PC-9 (cell line): ENCODE results near the gene PAM. TPM values are rescaled to one million over a fixed set of nuclear protein-coding genes. Genes with fewer than 3 reads are reported as not detected.

ENCODE experiments used
- BruUV-seq: library from RNA; stranded (reverse); fragments of 400-500 nt; replicated peaks from 2 replicates; lab custom pipeline; 2021; lab: Mats Ljungman, UMichigan
- CTCF ChIA-PET: fragments of 300-600 bp; sonication (Branson Sonifier 250); formaldehyde crosslinking; loops from one replicate; lab custom pipeline; 2022; ENCODE audit warnings: antibody characterized with exemption; lab: Charles Lee
- POLR2A ChIA-PET: fragments of 300-600 bp; sonication (Branson Sonifier 250); formaldehyde crosslinking; loops from one replicate; lab custom pipeline; 2022; ENCODE audit warnings: antibody characterized with exemption; ENCODE audit not compliant: unreplicated experiment; lab: Charles Lee
- DNase-seq, 2 experiments: peaks; one replicate each; pipeline versions ENCODE4 v3.0.0 to v3.0.0-alpha.2; 2015 to 2022; ENCODE audit warnings: mixed read lengths in 1 of 2
- H2AFZ ChIP-seq: fragments of 200-600 bp; sonication (generic); 2 replicates; pipeline ENCODE4 v1.8.1; 2017; ENCODE audit warnings: antibody characterized with exemption
- H3F3A ChIP-seq: fragments of 200-600 bp; sonication (generic); 2 replicates; pipeline ENCODE4 v1.8.1; 2017; ENCODE audit warnings: antibody characterized with exemption, mild to moderate bottlenecking, low read depth; ENCODE audit not compliant: insufficient read depth
- H3K27ac ChIP-seq: fragments of 200-600 bp; sonication (generic); 2 replicates; pipeline ENCODE4 v1.6.1; 2016; ENCODE audit warnings: mixed run types
- H3K27me3 ChIP-seq: fragments of 200-600 bp; sonication (generic); 2 replicates; pipeline ENCODE4 v1.6.1; 2016; ENCODE audit warnings: low read depth, mixed run types; ENCODE audit not compliant: insufficient read depth
- H3K36me3 ChIP-seq: fragments of 200-600 bp; sonication (generic); 2 replicates; pipeline ENCODE4 v1.6.1; 2016; ENCODE audit warnings: low read depth, mixed run types
- H3K4me1 ChIP-seq: fragments of 200-600 bp; sonication (generic); replicated peaks from 2 replicates; pipeline ENCODE4 v1.6.1; 2016; ENCODE audit warnings: mixed run types; ENCODE audit not compliant: insufficient read depth
- H3K4me2 ChIP-seq: fragments of 200-600 bp; sonication (generic); 2 replicates; pipeline ENCODE4 v1.6.1; 2017; ENCODE audit warnings: mixed run types
- H3K4me3 ChIP-seq: fragments of 200-600 bp; sonication (generic); 2 replicates; pipeline ENCODE4 v1.6.1; 2016; ENCODE audit warnings: mixed run types
- H3K79me2 ChIP-seq: fragments of 200-600 bp; sonication (generic); 2 replicates; pipeline ENCODE4 v1.6.1; 2017; ENCODE audit warnings: low read depth, mixed run types
- H3K9me2 ChIP-seq: fragments of 200-600 bp; sonication (generic); 2 replicates; pipeline ENCODE4 v1.8.1; 2017; ENCODE audit warnings: mild to moderate bottlenecking; ENCODE audit not compliant: insufficient read depth
- H3K9me3 ChIP-seq: fragments of 200-600 bp; sonication (generic); 2 replicates; pipeline ENCODE4 v1.8.1; 2016; ENCODE audit warnings: low read depth; ENCODE audit not compliant: insufficient read depth
- H4K20me1 ChIP-seq: fragments of 200-600 bp; sonication (generic); 2 replicates; pipeline ENCODE4 v1.8.1; 2017; ENCODE audit not compliant: insufficient read depth
- CTCF ChIP-seq: fragments of 200-600 bp; sonication (generic); conservative IDR thresholded peaks from 2 replicates; pipeline ENCODE4 v1.6.1; 2017; ENCODE audit warnings: mixed run types, antibody characterized with exemption, mild to moderate bottlenecking, moderate library complexity
- EZH2 ChIP-seq: fragments of 200-600 bp; sonication (generic); IDR thresholded peaks from 2 replicates; pipeline ENCODE4 v1.8.0; 2017; ENCODE audit warnings: antibody characterized with exemption, low read depth
- intact Hi-C: fragments of 100-400 bp; cut with micrococcal nuclease; formaldehyde crosslinking; loops from one replicate; pipeline ENCODE4 v1.10.0; 2022; ENCODE audit not compliant: unreplicated experiment
- total RNA-seq: library from RNA; stranded (reverse); gene quantifications from 2 replicates; pipeline ENCODE4 v1.2.3, GENCODE V29; 2021

The PAM gene
- total RNA-seq, 1 experiment from 2014 or later: 88.4 TPM

GRCh38 chr5:102833146-102833545 is 78.0 kb downstream of the PAM start:
- intact Hi-C loops: no loop called here
- H3K4me3 ChIP-seq: no peak overlapping the region
- no peak for DNase-seq
- no peak for TF ChIP-seq EZH2
- TF ChIP-seq CTCF: no peak
- no peaks in the 10 kb centered on the region for H3K36me3 ChIP-seq
- H3K79me2 ChIP-seq: no peaks in the 10 kb centered on the region
- no peak overlapping the region for H3K4me2 ChIP-seq
- POLR2A ChIA-PET: interaction anchor here (0.6 kb wide), 1 partner anchor 10 kb away, joined by 6 read pairs; no protein-coding TSS in a partner anchor
- no peak overlapping the region for H3K27ac ChIP-seq
- no peaks in the 10 kb centered on the region for H3F3A ChIP-seq
- BruUV-seq: no TSS peak
- H3K4me1 ChIP-seq: no peaks in the 10 kb centered on the region
- H3K9me3 ChIP-seq: no peaks in the 10 kb centered on the region
- H3K27me3 ChIP-seq: no peaks in the 10 kb centered on the region
- H4K20me1 ChIP-seq: no peaks in the 10 kb centered on the region
- no peak overlapping the region for H2AFZ ChIP-seq
- CTCF ChIA-PET: no interaction called here
- H3K9me2 ChIP-seq: no peaks in the 10 kb centered on the region; the same call in 1 of the 2 replicates

GRCh38 chr5:102834438-102834964 is 79.4 kb downstream of the PAM start:
- Histone ChIP-seq H4K20me1 (no peaks in the 10 kb centered on the region), H3K4me2 (no peak overlapping the region), H3K4me1 (no peaks in the 10 kb centered on the region), H3F3A (no peaks in the 10 kb centered on the region), H3K79me2 (no peaks in the 10 kb centered on the region), H3K27me3 (no peaks in the 10 kb centered on the region), H2AFZ (no peak overlapping the region), H3K9me3 (no peaks in the 10 kb centered on the region), H3K9me2 (no peaks in the 10 kb centered on the region; the same call in 1 of the 2 replicates), H3K4me3 (no peak overlapping the region), H3K36me3 (no peaks in the 10 kb centered on the region), H3K27ac (no peak overlapping the region)
- ChIA-PET POLR2A (no interaction called here), CTCF (no interaction called here)
- intact Hi-C loops: no loop called here
- TF ChIP-seq CTCF (no peak), EZH2 (no peak)
- BruUV-seq: no TSS peak
- no peak for DNase-seq

- Histone ChIP-seq H3K27ac (no peak overlapping the region), H3K4me1 (no peaks in the 10 kb centered on the region), H3K4me2 (no peak overlapping the region), H3K4me3 (no peak overlapping the region), H3F3A (no peaks in the 10 kb centered on the region), H3K27me3 (no peaks in the 10 kb centered on the region), H3K36me3 (no peaks in the 10 kb centered on the region), H4K20me1 (no peaks in the 10 kb centered on the region), H2AFZ (no peak overlapping the region), H3K79me2 (no peaks in the 10 kb centered on the region), H3K9me3 (no peaks in the 10 kb centered on the region), H3K9me2 (no peaks in the 10 kb centered on the region; the same call in 1 of the 2 replicates)
- TF ChIP-seq CTCF (no peak), EZH2 (no peak)
- ChIA-PET POLR2A (no interaction called here), CTCF (no interaction called here)
- no TSS peak for BruUV-seq
- DNase-seq: no peak
- intact Hi-C loops: no loop called here
Observed at GRCh38 chr5:102835717-102836116, 80.6 kb downstream of the PAM start.
